EH (cell line): ENCODE measurements around the gene LARP1B.
"Not testable (repeated sequence)": the region's sequence is repeated elsewhere in the genome, so short reads cannot be mapped to it uniquely, and the experiment has no call there.

Experiments
- DNase-seq: peaks from one replicate; pipeline ENCODE4 v3.0.0-alpha.2; 2015; ENCODE audit warnings: low read depth

The LARP1B gene

GRCh38 chr4:128135391-128135790 lies 74.3 kb downstream of the LARP1B start:
- no peak for DNase-seq

DNA sequence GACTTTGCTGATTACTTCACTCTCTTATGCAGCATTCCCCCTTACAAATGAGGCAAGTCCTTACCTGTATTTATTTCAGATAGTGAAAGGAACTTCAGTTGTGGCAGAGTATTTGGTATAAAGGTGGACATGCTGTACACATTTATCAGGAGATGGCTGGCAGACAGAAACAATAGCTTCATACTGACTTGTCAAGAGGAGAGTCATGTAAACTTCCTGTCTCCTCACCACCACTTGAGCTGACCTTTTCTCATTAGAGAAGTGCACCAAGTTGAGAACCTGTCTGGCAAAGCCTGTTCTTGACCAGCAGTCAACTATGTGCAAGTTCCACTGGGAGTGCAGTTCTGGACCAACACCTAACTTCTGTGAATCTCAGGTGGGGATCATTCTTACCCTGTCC lies 80.8 kb downstream of the LARP1B start:
- DNase-seq: no peak

DNA sequence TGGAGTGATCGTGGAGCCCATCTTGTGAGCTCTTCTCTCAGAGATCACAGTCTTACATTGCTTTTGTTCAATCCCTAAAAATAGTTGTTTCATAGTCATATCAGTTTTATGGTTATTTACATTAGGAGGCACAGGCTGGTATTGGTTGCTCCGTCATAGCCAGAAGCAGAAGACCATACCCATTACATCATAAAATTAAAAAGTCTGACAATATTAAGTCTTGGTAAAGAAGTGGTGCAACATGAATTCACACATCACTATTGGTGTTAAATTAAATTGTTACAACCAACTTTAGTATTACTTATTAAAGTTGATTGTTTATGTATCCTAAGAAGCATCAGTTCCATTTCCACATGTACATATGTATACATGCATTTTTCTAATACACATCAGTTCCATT lies 84.6 kb downstream of the LARP1B start:
- no peak for DNase-seq

DNA sequence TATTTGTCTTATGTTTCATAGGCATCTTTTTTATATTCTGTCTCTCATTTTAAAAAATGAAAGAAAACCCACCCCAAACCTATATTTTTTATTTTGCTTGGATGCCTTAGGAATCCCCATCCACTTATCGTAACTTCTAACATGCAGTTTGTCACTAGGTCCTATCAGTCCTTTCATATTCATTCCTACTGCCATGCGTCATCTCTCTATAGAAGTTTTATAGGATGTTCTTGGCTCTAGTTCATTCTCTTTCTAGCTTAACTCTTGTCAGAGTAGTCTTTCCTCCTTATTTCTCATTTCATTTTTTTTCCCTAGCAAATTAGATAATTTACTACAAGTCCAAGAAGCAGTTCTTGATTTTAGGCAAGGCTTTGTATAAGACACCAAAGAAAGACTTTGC lies 92.7 kb downstream of the LARP1B start:
- peak; percentile 30 for DNase-seq

- no peak for DNase-seq
These were observed 94.2 kb downstream of the LARP1B start for GRCh38 chr4:128155231-128155855.

GRCh38 chr4:128155874-128156456 lies 94.9 kb downstream of the LARP1B start:
- no peak for DNase-seq

GRCh38 chr4:128156472-128156871 lies 95.4 kb downstream of the LARP1B start:
- DNase-seq: not testable (repeated sequence)

GRCh38 chr4:128158894-128159293 lies 97.8 kb downstream of the LARP1B start:
- no peak for DNase-seq

GRCh38 chr4:128159967-128160366 lies 98.9 kb downstream of the LARP1B start:
- peak; percentile 55 for DNase-seq

GRCh38 chr4:128161138-128161537 lies 100.0 kb downstream of the LARP1B start:
- DNase-seq: no peak

- DNase-seq: peak; percentile 65
These were observed 101.3 kb downstream of the LARP1B start for GRCh38 chr4:128162434-128162833.

- DNase-seq: peak; percentile 73
These were observed 102.3 kb downstream of the LARP1B start for GRCh38 chr4:128163177-128164117.

DNA sequence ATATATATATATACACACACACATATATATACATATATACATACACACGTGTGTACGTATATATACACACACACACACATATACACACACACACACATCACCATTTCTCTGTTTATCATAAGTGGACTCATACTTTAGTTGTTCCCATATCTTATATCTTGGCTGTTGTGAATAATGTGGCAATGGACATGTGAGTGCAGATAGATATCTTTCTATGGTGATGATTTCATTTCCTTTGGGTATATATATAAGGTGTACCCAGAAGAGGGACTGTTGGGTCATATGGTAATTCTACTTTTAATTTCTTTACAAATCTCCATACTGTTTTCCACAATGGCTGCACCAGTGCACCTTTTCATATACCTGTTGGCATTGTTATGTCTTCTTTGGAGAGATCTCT lies 105.9 kb downstream of the LARP1B start:
- no peak for DNase-seq

DNA sequence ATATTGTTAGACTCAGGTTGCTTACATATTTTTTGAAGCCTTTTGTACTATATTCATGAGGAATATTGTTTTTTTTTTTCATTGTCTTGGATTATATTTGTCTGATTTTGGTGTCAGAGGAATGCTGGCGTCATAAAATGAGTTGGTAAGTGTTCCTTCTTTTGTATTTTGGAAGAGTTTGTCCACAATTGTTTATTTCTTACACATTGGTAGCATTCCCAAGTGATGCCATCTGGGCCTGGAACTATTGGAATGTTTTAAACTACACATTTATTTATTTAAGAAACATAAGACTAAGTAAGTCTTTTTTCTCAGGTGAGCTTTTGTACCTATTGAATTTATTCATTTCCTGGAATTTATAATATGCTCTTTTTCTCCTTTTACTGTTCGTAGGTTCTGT lies 107.6 kb downstream of the LARP1B start:
- no peak for DNase-seq

- no peak for DNase-seq
These were observed 108.1 kb downstream of the LARP1B start for GRCh38 chr4:128169245-128169644.

- no peak for DNase-seq
These were observed 115.5 kb downstream of the LARP1B start for GRCh38 chr4:128176643-128177042.

DNA sequence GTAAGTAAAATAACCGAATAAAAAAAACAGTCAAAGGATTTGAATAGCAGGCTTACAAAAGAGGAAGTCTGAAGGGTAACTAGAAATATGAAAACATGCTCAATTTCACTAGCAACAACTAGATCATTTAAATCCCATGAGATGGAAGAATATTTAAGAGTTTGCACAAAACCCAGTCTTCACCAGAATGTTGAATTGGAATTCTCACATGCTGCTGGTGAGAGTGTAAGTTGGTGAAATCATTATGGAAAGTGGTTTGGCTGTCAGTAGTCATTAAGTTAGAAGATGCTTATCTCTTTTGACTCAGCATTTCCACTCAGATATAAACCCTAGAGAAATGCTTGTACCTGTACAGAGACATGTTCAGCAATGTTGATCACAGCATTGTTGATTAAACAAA lies 116.4 kb downstream of the LARP1B start:
- peak; percentile 18 for DNase-seq

GRCh38 chr4:128186623-128187022 lies 125.5 kb downstream of the LARP1B start:
- DNase-seq: no peak

DNA sequence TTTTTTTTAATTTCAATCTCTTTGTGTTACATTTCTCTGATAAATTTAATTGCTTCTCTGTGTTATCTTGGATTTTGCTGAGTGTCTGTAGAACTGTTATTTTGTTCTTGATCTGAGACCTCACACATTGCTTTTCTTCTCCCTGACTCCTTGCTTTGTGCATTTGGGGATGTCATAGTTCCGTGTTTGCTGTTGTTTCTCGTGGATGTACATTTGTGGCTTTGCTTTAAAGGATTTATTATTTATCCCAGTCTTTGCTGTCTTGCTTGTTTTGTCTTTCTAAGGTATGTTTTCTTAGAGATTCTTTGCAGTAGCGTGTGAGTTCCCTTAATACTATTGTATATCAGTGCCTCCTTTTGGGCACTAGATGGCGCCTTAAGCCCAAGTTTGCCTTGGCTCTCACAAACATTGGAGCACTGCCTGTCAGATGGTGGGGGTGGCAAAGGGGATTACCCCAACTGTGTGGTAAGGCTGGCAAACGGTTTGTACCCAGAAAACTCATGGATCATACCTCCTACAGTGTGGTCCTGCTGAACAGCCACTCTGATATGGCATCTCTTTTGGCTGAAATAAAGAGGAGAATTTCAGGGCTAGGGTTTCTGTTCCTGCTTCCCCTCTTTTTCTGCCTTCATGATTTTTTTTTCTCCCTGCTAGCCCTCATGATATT lies 130.1 kb downstream of the LARP1B start:
- peak; percentile 77 for DNase-seq

GRCh38 chr4:128220286-128221235 lies 159.4 kb downstream of the LARP1B start:
- peak; percentile 77 for DNase-seq

DNA sequence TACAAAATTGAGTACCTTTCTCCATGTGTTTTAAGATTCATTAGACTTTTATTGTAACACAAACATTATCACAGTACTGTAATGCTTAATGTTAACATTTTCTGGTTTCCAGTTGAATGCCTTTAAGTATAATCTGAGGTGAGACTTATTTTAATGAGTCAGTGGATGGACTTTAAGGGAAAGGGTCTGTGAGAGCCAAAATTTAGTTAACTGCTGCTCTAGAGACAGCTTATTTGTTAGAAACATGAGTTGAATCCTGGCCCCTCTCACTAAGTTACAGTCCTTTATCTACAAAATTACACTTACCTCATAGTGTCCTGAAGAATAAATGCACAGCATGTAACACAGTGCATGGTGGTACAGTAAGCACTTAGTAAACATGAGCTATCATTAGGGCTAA lies 160.5 kb downstream of the LARP1B start:
- no peak for DNase-seq
